NCI-H1436 (cell line): ENCODE results near the gene ANXA5.
"Not testable (repeated sequence)": the region's sequence is repeated elsewhere in the genome, so short reads cannot be mapped to it uniquely, and the experiment has no call there.

Experiments used
- DNase-seq: peaks from one replicate; lab custom pipeline; 2025; lab: John Stamatoyannopoulos, UW

Gene ANXA5

DNA sequence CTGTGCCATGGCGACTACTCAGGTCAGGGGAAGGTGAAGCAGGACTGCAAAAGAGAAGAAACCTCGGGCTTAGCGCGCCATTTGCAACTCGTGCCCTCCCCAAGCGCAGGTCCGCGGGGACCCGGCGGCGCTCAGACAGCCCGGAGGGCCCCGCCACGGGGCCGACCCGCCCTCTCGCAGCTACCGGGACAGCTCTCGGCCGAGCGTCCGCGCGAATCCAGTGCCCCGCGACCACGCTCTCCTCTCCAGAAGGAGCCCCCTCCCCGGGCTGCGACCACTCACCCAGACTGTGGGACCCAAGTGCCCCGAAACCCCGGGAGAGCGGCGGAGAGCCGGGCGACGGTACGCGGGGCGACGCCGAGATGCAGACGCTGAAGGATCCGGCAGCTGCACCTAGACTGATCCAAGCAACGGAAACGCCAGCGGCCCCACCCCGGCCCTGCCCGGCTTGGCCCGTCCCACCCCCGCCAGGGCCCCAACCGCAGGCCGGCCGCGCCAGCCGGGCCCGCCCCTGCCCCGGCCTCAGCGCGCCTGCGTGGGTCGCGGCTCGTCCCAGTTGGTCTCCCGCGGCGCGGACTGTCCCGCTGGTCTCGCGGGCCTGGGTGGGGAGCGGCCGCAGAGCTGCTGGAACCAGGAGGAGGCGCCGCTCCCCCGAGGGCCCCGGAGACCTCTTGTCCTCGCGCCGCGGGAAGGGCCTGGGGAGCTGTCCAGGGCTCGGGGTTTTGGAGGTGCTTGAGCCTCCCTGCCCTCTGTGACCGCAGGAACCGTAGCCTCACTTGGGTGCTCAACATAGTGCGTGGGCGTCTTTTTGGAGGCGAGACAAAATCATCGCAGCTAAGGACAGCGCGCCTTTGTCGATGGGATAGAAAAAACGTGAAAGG, at the start of gene ANXA5:
TSS of gene ANXA5 (minus strand) at position 400 of the 881 bp plus-strand sequence. CDS start at position 9, 391 bp downstream.
- peak; percentile 49 for DNase-seq

DNA sequence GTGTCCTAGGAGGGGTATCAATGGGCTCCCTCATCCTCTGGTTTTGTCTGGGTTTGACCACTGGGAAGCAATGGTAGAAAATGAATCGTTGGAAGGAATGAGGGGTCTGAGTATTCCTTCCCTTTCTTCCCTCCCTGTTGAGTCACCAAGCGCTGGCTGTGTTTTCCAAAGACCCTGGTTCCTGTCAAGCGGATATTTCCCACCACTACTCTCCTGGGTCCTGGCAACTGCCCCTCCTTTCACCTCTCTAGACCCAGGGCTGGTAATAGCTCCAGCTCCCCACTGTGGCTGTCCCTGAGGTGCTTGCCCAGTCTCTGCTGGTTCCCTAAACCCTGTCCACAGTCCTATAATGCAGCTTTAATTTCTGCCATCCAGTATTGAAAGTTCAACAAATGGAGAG, 46.0 kb upstream of the ANXA5 start:
- DNase-seq = no peak

DNA sequence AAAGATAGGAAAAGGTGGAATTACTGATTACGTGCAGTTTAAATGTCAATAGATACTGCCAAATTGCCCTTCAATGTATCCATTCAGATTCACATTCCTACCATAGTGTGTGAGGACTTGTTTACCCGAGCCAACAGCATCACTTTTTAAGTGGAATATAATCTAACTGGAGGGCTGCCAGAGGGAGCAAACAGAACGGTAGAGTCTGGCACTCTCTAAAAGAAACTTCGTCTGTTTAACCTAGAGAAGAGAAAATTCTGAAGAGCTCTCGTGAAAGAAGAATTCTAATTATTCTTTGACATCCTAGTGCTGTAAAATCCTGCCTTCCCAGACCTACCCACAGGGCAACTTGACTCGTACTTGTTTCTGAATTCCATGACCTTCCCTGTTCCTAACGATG, 45.0 kb upstream of the ANXA5 start:
- DNase-seq = no peak

DNA sequence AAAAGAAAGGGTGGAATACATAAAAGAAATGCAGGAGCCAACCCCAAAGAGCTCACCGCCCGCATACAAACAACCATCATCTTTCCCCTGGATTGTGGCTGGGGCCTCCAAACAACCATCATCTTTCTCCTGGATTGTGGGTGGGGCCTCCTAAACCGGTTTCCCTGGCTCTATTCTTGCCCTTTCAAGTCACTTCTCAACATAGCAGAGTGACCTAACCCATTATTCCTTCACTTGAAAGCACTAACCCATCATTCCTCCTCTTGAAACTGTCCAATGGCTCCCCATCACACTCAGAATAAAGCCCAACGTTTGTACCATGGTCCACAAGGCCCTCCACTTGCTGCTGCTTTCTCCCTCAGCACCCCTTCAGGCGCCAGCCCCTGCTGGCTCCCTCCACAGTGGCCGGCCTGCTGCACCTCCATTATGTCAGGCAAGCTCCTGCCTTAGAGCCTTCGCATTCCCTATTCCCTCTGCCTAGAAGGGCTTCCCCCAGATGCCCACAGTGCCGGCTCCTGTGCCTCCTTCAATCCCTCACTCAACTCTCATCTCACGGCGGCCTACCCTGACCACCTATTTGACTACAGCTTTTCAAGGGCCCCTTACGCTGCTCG, 44.1 kb upstream of the ANXA5 start:
- no peak for DNase-seq

DNA sequence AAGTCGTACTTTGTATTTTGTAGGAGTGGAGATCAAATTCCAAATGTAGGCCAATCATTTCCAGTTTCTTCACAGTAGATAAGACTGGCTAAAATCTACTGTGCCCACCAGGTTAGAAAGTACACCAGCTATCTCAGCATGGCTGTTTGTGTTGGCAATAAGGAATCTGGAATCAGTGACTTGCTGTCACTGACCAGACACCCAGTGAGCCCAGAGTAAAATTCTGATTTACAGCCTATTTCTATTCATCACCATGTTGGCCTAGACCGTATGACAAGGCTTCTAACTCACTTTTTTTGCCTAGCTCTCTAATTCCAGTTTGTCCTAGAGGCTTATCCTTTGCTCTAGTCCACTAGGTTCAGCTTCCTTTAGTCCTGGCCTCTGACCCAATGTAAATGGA, 42.8 kb upstream of the ANXA5 start:
- DNase-seq = no peak

DNA sequence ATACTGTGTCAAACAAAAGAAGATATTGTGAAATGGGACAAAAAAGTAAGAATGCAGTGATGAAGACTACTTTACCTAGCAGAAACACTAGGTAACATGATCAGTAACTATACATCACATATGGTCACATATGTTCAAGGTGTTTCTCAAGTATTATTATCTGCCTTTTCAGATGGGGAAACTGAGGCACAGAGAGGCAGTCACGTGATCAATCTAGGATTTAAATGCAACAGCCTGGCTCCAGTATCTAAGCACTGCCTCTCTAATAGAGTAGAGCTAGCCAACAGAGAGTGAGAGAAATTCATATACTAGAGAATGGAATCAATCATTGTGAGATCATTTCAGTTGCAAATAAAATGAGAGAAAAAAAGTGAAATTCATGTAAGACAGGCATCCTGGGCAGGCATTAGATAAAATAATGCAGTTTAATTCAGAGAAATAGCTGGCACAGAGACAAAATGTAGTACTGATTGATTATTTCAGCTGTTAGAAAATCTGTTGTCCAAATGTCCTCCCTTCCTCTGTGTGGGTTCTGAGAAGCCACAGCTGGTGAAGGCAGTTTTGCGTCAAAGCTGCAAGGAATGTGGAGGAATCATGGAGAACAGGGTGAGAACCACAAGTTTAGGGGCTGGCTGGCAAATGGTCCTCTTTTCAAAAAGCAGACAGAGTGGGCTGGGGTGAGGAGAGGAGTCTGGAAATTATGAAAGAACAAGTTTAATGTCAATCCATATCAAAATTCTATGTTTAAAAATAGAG, 42.2 kb upstream of the ANXA5 start:
- DNase-seq = no peak

DNA sequence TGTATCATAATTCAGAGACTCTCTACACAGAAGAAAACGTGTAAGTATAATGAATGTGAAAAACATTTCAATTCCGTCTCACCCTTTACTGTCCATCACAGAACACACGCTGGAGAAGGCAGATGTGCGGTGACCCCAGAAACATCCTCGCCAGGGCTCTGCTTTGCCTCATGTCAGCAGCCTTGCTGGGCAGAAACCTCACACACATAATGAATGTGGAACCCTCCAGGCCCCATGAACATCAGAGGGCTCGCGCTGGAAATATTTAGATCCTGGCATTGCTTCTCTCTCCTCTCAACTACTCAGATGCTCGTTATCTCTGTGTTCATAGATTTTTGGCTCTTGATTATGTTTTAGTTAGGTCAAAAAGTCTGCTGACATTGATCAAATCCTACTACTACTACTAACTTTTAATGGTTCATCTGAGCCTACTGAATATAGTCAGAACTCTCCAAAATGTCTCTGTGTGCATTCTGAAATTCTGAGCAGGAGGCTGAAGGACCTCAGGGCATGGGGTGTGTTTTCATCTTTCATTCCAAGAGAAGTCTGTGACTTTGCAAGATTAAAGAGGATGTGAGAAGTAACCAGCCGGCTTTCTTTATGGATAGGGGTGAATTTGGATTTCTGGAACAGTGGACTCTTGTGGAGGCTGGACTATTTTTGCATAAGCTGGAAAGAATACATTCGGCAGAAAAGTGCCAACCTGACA, 41.2 kb upstream of the ANXA5 start:
- no peak for DNase-seq

DNA sequence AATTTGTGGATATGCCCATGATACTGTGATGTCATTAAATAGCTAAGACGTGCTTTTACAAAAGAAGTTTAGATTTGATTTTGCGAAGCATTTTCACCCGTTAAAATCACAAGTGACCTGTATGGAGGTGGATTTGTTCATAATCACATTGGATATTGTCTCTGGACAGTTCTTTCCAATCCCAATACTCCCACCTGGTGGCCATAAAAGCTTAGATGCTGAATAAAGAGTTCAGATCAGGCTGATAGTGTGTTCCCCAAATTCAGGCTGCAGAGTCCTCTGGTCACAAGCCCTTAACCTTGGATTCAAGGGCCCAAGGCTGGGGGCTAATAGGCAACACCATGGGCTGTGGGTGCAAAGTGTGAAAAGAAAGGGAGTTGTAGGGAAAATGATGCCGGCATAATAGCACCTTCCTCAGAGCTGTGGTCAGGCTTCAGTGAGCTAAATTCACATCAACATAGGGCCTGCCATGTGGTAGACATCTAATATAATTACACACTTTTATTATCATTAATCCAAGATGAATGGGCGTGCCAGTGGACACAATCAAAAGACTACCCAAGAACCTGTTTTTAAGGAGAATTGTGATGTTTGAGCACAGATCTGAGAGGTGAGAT, 40.1 kb upstream of the ANXA5 start:
- DNase-seq = peak; percentile 3

DNA sequence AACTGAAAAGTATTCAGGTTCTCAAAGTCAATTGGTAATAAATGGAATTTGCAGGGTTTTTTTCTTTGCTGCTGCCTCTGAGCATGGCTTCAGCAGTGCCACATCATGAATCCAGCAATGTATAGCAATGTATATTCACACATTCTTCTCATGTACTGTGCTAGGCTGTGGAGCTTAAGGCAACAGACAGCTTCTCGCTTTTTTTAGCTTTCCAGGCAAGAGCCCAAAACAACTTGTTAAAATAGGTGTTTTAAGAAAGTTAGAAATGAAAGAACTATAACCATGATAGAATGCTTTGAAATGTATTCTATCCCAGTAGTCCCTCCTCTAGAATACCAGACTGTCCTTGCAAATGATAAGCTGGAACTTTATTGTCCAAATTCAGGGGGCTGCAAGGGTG, 37.8 kb upstream of the ANXA5 start:
- no peak for DNase-seq

DNA sequence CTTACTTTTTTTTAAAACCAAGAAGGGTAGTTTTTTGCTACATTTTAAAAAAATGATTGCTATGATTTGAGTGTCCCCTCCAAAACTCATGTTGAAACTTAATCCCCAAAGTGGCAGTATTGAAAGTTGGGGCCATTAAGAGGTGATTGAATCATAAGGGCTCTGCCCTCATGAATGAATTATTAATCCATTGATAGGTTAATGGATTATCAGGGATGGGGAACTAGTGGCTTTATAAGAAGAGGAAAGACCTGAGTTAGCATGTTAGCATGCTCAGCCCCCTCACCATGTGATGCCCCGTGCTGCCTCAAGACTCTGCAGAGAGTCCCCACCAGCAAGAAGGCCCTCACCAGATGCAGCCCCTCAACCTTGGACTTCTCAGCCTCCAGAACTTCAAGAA, 37.2 kb upstream of the ANXA5 start:
- DNase-seq = no peak

DNA sequence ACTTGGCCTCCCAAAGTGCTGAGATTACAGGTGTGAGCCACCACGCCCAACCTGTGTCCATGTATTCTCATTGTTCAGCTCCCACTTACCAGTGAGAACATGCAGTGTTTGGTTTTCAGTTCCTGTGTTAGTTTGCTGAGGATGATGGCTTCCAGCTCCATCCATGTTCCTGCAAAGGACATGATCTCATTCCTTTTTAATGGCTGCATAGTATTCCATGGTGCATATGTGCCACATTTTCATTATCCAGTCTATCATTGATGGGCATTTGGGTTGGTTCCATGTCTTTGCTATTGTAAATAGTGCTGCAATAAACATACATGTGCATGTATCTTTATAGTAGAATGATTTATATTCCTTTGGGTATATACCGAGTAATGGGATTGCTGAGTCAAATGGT, 33.0 kb upstream of the ANXA5 start:
- not testable (repeated sequence) for DNase-seq

DNA sequence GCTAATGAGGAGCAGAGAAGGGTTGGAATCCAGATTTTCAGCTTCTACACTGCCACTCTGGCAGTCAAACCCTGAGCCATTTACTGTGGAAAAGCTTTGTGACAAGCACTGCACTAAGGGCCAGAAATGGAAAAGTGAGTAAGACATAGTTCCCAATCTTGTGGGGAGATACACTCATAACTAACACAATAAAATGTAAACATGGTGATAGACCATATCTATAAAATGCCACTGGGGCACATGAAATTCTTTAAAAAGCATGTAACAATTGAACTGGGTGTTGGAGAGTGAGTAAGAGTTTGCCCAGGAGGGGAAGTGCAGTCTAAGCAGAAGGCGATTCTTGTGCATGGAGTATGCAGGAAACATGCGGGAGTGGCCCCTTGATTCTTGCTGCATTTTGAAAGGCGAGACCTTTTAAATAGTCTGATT, 32.0 kb upstream of the ANXA5 start:
- DNase-seq = no peak

DNA sequence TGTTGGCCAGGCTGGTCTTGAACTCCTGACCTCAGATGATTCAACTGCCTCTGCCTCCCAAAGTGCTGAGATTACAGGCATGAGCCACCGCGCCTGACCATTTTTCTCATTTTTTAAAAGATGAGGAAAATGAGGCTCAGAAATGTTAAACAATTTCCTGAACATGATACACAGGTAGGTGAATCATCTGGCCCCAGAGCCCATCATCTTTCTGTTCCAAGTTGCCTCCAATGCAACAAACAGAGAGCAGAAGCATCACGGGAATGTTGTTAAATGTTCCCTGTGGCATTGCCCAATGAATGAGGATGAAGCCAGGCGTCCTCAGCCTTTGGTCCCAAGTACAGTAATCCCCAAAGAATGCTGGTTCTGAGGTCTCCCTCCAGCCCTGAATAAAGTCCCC, 31.3 kb upstream of the ANXA5 start:
- no peak for DNase-seq

DNA sequence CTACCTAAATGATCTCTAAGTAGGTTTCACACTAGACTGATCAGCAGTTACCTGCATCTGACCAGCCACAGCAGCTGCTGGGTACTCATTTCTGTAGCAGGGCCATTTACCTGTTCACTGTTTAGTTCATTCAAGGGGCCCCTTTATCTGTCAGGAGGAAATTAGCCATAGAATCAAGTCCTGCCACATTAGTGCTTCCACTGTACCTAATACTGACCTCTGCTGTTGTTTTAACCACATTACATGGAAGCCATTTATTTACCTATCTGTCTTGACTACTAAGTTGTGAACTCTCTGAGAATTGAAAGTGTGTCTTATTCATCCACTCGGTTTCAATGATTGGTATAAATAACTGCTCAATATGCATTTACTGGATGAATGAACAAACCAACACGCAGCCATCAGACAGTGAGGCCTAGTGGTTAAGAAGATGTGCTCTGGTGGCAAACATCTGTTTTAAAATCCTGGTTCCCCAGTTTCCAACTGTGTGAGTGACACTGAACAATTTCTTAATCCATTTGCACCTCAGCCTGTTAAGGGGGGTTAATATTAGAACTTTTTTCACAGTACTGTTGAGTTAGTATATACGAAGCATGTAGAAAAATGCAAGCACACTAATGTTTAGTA, 30.0 kb upstream of the ANXA5 start:
- DNase-seq = peak; percentile 18

DNA sequence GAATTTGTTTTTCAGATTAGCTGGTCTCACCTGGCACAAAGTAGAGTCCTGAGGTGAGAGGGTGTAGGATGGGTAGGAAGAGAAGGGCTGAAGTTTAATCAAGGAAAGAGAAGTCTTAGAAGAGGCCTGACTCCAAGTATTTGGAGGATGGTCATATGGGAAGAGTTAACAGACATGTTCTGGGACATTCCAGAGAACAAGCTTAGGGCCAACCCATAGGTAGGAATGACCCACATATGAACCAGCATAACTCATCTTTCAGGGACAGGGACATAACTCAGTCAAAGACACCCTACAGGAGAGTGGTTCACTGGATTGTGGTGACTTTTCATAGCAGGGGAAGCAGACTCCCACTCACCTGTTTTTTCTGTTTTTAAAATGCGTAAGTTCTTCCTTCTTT, 27.9 kb upstream of the ANXA5 start:
- no peak for DNase-seq

DNA sequence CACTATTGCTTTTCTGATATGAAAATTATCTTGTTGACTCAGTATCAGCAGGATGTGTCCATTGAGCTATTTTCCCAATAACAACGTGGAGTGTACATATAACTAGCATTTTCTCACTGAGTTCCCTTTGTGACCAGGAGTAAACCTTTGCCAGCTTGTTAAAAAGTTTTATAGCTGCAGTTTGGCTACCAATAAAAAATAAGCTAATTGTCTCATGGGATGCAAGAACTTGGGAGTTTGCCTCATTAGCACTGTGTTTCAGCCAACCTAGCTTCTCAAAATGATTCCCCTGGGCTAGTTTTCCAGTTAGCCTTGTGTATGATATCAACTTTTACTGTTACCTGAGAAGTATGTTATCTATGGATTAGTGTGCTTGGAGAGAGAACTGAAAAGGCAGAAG, 24.9 kb upstream of the ANXA5 start:
- DNase-seq = no peak

DNA sequence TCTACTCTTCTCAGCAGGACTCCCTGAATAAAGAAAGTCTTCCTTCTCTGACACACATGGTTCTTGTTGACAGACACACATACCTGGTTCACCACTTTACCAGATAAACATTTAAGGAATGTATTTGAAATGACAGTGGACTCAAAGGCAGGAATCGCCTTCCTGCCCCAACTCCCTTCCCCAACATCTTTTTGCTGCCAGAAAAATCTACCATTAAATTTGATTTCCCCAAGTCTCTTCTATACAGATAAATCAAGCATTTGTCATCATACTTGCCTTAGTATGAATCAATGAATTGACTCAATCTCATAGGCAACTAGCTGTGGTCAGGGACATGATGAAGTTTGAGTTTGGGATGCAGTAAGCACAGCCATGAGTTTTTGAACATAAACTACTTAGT, 23.3 kb upstream of the ANXA5 start:
- DNase-seq = no peak

DNA sequence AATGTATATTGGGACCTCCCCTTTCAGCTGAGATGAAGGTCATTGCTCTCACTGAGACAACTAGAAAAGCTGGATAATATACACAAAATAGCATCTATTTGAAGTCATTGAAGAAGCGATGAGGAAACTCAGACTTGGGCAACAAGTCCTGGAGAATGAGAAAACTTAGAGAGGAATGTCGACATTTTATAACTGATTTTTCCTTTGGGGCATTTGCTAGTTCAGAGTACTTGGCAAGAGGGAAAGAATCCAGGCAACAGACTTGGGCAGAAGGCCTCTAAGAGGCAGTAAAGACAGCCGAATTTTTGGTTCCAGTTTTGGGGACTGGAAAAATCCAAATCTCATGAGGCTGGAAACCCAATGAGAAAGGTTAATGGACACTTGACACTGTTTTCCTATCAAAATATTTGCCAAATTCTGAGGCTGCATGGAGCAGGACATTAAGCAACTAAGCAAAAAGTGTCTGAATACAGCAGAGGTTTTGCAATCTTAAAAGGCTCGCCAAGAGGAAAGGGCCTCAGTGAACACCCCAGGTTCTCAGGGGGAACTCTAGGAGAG, 21.0 kb upstream of the ANXA5 start:
- DNase-seq = no peak

DNA sequence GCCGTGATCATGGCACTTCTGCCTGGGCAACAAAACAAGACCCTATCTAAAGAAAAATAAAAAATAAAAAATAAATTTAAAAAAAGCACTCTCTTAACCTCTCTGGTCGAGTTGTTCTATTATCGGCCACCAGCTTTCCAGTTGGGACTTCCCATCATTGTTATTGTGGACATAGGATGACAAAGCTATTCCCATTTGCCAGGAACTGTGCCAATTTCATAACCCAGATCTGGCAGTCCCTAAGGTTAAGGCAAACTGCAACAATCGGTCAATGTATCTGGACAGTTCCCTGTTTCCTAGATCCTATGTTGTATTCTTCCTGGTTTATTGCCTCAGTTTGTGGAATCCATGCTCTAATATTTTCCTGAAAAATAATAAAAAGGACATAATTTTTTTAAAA, 17.8 kb upstream of the ANXA5 start:
- DNase-seq = no peak

DNA sequence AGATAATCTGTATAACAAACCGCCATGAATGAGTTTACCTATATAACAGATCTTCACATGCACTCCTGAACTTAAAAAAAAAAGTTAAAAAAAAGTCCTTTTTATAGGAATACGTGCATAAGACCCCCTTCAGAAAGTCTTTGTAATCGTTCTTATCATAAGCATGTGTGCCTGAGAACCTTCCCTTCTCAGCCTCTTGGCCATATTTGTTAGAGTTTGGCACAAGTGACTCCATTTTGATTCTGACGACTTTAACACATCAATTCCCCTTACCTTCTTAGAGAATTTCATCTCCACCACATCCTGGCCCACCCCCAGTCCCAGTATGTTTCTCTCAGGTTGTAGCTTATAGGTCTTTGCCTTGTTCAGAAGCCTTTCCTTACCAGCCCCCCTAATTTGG, 16.0 kb upstream of the ANXA5 start:
- DNase-seq = no peak
